GM12873 (cell line): Measurements from ENCODE around the gene AQP5.

Experiments used
- CTCF ChIP-seq: IDR thresholded peaks from 2 replicates; pipeline ENCODE4 v1.5.1; 2012; ENCODE audit warnings: low read depth, mild to moderate bottlenecking, moderate library complexity, low read length, control low read depth; ENCODE audit not compliant: insufficient read depth; ENCODE audit errors: missing control alignments

AQP5 gene

GRCh38 chr12:49934505-49934904 is 27.2 kb upstream of the AQP5 start:
- TF ChIP-seq CTCF, result no peak

- TF ChIP-seq CTCF, result no peak
Observed at GRCh38 chr12:49936925-49937324, 24.7 kb upstream of the AQP5 start.

- no peak for TF ChIP-seq CTCF
Observed at GRCh38 chr12:49937639-49938300, 23.9 kb upstream of the AQP5 start.

GRCh38 chr12:49939307-49939706 is 22.4 kb upstream of the AQP5 start:
- TF ChIP-seq CTCF, result no peak

- no peak for TF ChIP-seq CTCF
Observed at GRCh38 chr12:49939707-49940106, 22.0 kb upstream of the AQP5 start.

- TF ChIP-seq CTCF, result no peak
Observed at GRCh38 chr12:49941556-49942511, 19.8 kb upstream of the AQP5 start.

- TF ChIP-seq CTCF, result no peak
Observed at GRCh38 chr12:49942512-49942893, 19.2 kb upstream of the AQP5 start.
